Measurements from ENCODE around the gene TEX19. TPM values are rescaled to one million over a fixed set of nuclear protein-coding genes. Genes with fewer than 3 reads are reported as not detected.

Gene TEX19
- total RNA-seq, 2 experiments from 2014 or later = 2.0 to 3.4 TPM

DNA sequence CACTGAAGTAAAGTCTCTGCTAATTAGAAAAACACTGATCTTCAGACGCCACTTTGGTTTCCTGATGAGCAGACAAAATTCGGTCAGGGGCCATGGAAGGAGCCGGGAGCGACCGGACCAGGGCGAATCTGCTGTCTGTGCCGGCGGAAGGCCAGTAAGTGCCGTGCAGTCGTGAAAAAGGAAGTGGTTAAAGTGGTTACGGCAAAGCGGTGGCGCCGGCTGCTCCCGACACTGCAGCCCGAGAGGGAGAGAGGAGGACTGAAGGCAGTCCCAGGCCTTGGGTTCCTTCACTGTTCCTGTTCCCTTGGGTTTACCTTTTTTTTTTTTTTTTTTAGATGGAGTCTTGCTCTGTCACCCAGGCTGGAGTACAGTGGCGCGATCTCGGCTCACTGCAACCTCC is 41.8 kb downstream of the TEX19 start:
- Histone ChIP-seq H3K79me2 (ENCODE audit: insufficient read depth, low read depth, low read length) (no peaks in the 10 kb centered on the region), H3K4me1 (ENCODE audit: insufficient read depth, low read length, poor library complexity, severe bottlenecking) (peaks cover 29% of the 10 kb centered on the region), H3K9me2 (ENCODE audit: insufficient read depth, low read length) (no peaks in the 10 kb centered on the region), H2AFZ (ENCODE audit: low read length) (no peak overlapping the region), H4K20me1 (ENCODE audit: insufficient read depth, low read length) (no peaks in the 10 kb centered on the region), H3K27ac (ENCODE audit: low read depth, low read length, poor library complexity, severe bottlenecking) (peak overlapping the region; percentile 43), H3K36me3 (ENCODE audit: insufficient read depth, low read length) (peaks cover 44% of the 10 kb centered on the region), H3K4me2 (ENCODE audit: low read length) (peak overlapping the region; percentile 15; the same call in 1 of the 2 replicates), H3K4me3 (ENCODE audit: low read depth, low read length, poor library complexity, severe bottlenecking) (no peak overlapping the region), H3K9me3 (ENCODE audit: low read length) (no peaks in the 10 kb centered on the region)
- intact Hi-C loops (cut with micrococcal nuclease; ENCODE audit: unreplicated experiment) = no loop called here
- no TSS peak for BruUV-seq (replicated peaks)
- TF ChIP-seq, protein P1, sequence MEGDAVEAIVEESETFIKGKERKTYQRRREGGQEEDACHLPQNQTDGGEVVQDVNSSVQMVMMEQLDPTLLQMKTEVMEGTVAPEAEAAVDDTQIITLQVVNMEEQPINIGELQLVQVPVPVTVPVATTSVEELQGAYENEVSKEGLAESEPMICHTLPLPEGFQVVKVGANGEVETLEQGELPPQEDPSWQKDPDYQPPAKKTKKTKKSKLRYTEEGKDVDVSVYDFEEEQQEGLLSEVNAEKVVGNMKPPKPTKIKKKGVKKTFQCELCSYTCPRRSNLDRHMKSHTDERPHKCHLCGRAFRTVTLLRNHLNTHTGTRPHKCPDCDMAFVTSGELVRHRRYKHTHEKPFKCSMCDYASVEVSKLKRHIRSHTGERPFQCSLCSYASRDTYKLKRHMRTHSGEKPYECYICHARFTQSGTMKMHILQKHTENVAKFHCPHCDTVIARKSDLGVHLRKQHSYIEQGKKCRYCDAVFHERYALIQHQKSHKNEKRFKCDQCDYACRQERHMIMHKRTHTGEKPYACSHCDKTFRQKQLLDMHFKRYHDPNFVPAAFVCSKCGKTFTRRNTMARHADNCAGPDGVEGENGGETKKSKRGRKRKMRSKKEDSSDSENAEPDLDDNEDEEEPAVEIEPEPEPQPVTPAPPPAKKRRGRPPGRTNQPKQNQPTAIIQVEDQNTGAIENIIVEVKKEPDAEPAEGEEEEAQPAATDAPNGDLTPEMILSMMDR (conservative IDR thresholded peaks at IDR 0.05; ENCODE audit: low read length) = no peak
- TF ChIP-seq EZH2phosphoT487 (IDR thresholded peaks at IDR 0.05; ENCODE audit: borderline replicate concordance, low read depth, low read length) = no peak
- ChIA-PET CTCF (ENCODE audit: unreplicated experiment) (no interaction called here), POLR2A (interaction anchor here (2.0 kb wide), 1 partner anchor 34 kb away, joined by 5 read pairs; no protein-coding TSS in a partner anchor)
- peak; percentile 49 for DNase-seq (ENCODE audit: low spot score)

DNA sequence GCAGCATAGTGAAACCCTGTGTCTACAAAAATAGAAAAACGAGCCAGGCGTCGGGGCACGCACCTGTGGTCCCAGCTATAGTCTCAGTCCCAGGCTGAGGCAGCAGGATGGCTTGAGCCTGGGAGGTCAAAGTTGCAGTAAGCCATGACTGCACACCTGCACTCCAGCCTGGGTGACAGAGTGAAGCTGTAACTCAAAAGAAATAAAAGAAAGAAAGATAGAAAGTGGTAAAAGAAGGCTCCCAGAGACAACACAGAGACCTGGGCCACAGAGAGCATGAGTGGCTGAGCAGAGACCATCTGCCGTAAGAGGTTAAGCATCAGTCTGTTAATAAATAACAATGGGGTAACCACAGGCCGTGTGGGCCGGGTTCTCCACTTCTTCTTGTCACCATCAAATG is 43.8 kb downstream of the TEX19 start:
- ChIA-PET CTCF (ENCODE audit: unreplicated experiment) (no interaction called here), POLR2A (interaction anchor here (1.2 to 2.2 kb wide), 2 partner anchors 15 to 52 kb away, joined by 5 to 6 read pairs; partner anchors contain the start of genes HEXD and OGFOD3)
- intact Hi-C loops (cut with micrococcal nuclease; ENCODE audit: unreplicated experiment) = loop anchor here (1.0 kb wide), 1 partner anchor 52 kb away; no protein-coding TSS in a partner anchor
- no TSS peak for BruUV-seq (replicated peaks)
- Histone ChIP-seq H3K4me3 (ENCODE audit: low read depth, low read length, poor library complexity, severe bottlenecking) (no peak overlapping the region), H2AFZ (ENCODE audit: low read length) (no peak overlapping the region), H4K20me1 (ENCODE audit: insufficient read depth, low read length) (no peaks in the 10 kb centered on the region), H3K79me2 (ENCODE audit: insufficient read depth, low read depth, low read length) (no peaks in the 10 kb centered on the region), H3K4me2 (ENCODE audit: low read length) (peak overlapping the region; percentile 18), H3K9me3 (ENCODE audit: low read length) (no peaks in the 10 kb centered on the region), H3K36me3 (ENCODE audit: insufficient read depth, low read length) (peaks cover 56% of the 10 kb centered on the region), H3K4me1 (ENCODE audit: insufficient read depth, low read length, poor library complexity, severe bottlenecking) (peaks cover 31% of the 10 kb centered on the region), H3K27ac (ENCODE audit: low read depth, low read length, poor library complexity, severe bottlenecking) (peak overlapping the region; percentile 83), H3K9me2 (ENCODE audit: insufficient read depth, low read length) (no peaks in the 10 kb centered on the region)
- peak; percentile 78 for DNase-seq (ENCODE audit: low spot score)
- no peak for TF ChIP-seq EZH2phosphoT487 (IDR thresholded peaks at IDR 0.05; ENCODE audit: borderline replicate concordance, low read depth, low read length)
- TF ChIP-seq, protein P1 (conservative IDR thresholded peaks at IDR 0.05; ENCODE audit: low read length) = no peak

All from OCI-LY7 (cell line).